AG10803 (cell line): ENCODE measurements around the gene AMDHD2.

ENCODE experiments used
- DNase-seq: peaks from one replicate; pipeline ENCODE4 v3.0.0; 2010; ENCODE audit warnings: low read depth
- H3K4me3 ChIP-seq: 2 replicates; pipeline ENCODE4 v1.5.1; 2011; ENCODE audit warnings: mild to moderate bottlenecking, low read length, control low read depth
- TF ChIP-seq, protein P1 (sequence below): conservative IDR thresholded peaks from 2 replicates; pipeline ENCODE4 v1.5.1; 2011; ENCODE audit warnings: mild to moderate bottlenecking, low read length, control low read depth, inconsistent platforms

The AMDHD2 gene

DNA sequence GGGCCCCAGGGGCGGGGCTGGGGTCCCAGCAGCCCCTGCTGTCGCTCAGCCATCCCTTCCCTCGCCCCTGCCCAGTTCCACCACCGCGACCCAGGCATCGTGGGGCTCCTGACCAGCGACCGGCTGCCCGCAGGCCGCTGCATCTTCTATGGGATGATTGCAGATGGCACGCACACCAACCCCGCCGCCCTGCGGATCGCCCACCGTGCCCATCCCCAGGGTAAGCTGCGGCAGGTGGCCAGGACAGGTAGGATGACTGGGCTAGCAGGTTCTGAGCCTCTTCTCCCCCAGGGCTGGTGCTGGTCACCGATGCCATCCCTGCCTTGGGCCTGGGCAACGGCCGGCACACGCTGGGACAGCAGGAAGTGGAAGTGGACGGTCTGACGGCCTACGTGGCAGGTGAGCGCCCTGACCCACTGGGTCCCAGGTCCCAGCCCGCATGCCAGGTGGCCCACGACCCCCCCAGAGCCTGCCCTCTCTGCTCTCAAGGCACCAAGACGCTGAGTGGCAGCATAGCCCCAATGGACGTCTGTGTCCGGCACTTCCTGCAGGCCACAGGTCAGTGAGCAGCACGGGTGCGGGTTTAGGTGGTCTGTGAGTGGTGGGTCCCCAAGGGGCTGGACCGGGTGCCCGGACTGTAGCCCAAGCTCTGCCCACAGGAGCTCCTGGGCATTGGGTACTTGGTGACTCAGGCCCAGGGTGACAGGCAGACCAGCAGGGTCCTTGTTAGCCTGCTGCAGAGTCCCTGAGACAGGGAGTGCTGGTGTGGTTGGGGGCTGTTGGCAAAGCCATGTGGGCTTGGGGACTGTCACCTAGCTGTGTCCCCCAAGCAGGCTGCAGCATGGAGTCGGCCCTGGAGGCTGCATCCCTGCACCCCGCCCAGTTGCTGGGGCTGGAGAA, 8.2 kb downstream of the AMDHD2 start:
- DNase-seq, result no peak
- no peak overlapping the region for H3K4me3 ChIP-seq
- TF ChIP-seq, protein P1, sequence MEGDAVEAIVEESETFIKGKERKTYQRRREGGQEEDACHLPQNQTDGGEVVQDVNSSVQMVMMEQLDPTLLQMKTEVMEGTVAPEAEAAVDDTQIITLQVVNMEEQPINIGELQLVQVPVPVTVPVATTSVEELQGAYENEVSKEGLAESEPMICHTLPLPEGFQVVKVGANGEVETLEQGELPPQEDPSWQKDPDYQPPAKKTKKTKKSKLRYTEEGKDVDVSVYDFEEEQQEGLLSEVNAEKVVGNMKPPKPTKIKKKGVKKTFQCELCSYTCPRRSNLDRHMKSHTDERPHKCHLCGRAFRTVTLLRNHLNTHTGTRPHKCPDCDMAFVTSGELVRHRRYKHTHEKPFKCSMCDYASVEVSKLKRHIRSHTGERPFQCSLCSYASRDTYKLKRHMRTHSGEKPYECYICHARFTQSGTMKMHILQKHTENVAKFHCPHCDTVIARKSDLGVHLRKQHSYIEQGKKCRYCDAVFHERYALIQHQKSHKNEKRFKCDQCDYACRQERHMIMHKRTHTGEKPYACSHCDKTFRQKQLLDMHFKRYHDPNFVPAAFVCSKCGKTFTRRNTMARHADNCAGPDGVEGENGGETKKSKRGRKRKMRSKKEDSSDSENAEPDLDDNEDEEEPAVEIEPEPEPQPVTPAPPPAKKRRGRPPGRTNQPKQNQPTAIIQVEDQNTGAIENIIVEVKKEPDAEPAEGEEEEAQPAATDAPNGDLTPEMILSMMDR, result no peak

DNA sequence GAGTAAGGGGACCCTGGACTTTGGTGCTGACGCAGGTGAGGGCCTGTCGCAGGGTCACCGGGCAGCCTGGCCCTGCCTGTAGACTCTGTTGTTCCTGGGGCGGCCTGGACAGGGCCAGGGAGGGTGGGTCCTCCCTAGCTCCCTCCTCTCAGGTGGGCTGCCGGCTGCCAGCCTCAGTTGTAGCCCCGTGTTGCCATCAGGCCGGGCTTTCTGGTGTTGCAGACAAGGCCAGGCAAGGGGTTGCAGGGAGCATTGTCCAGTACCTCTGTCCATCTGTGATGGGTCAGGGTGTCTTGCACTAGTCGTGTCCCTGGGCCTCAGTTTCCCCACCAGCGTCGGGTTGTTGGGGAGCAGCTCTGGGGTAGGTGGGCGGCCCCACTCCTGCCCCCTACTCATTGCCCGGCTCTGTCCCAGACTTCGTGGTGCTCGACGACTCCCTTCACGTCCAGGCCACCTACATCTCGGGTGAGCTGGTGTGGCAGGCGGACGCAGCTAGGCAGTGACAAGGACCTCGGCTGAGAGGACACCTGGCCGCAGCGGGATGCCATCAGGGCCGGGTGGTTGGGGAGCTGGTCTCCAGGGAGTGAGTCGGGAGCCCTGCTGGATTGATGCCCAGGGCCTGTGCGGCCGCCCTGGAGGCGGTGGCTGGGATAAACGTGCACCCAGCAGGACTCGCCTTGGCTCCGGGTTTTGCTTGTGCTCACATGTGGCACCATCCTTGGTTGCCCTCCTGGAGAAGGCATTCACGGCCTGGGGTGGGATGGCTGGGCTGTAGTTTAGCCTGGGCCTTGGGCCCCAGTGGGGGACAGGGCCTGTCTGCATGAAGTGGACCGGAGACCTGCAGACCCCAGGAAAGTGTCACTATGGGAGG, 9.1 kb downstream of the AMDHD2 start:
- H3K4me3 ChIP-seq, result no peak overlapping the region
- TF ChIP-seq, protein P1, result no peak
- no peak for DNase-seq

DNA sequence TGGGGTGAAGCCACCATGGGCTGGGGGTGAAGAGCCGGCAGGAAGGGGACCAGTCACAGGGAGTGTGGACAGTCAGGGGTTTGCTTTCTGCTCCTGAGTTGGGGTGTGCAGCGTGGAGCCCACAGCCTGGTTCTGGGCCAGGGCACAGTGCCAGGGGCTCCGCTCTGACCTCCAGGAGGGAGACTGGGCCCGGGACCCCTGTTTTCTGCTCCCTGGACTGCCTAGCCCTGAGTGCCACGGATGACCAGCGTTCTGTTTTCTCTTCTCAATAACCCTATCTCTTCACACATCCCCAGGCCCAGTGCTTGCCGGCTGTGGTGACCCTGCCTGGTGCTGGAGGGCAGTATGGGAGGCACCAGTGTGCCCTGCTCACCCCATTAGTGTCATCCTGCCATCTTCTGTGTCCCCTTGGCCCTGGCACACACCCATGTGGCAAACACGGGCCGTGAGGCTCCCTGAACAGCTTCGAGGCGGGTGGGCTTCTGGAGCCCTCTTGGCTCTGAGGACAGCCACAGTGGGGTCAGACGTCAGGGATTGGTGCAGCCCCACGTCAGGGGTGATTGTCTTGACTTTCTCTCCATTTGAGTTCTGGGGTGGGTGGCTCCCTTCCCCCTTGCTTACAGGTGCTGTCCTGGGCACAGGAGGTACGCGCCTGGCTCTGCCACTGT, 9.9 kb downstream of the AMDHD2 start:
- TF ChIP-seq, protein P1, result no peak
- DNase-seq, result no peak
- no peak overlapping the region for H3K4me3 ChIP-seq

DNA sequence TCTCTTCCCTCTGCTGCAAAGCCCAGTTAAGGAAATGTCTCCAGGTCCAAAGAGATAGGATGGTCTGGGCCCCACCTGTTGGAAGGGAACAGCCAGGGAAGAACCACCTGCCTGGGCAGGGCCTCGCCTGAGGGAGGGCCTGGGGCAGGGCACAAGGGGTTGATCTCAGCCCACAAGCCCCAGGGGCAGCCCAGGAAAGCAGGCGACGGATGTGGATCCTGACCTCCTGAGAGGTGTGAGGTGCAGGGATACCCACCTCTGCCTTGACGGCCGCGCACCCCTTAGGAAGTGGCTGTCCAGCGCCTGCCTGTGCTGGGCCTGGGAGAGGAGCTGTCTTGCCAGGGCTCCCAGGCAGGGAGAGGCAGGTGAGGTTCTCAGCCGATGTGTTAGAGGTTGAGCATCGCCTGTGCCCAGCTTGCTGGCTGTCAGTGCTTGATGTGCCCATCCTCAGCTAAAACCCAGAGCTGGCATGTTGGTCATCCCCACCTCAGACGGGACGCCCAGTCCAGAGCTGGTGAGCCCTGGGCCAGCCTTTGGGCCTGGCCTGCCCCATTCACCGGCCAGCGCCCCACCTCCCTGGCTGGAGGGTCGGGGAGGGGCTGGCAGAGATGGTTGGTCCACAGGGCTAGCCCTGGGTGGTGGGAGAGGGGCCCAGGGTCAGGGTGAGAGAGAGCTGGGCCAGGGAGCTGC, 10.6 kb downstream of the AMDHD2 start:
- TF ChIP-seq, protein P1, result no peak
- no peak for DNase-seq
- H3K4me3 ChIP-seq, result no peak overlapping the region

DNA sequence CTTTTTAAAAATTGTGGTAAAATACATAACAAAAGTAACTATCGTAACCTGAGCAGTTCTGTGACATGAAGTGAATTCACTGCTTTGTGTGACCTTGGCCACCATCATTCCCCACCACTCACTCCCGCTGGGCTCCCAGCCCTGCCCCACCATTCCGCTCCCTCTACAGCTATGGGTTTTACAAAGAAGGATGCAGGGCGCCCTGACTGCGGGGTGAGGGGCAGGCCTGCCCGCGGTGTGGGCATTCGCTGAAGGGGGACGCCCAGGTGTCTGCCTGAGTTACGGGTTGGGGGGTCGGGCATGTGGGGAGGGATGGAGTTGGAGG, 11.2 kb downstream of the AMDHD2 start, which contains the start of gene CEMP1:
TSS of gene CEMP1 (minus strand) at position 38 of the 325 bp plus-strand sequence. CDS start 335 bp downstream, outside the sequence.
- DNase-seq, result no peak
- TF ChIP-seq, protein P1, result no peak
- peak within 1 kb of the TSS; percentile 76 for H3K4me3 ChIP-seq

DNA sequence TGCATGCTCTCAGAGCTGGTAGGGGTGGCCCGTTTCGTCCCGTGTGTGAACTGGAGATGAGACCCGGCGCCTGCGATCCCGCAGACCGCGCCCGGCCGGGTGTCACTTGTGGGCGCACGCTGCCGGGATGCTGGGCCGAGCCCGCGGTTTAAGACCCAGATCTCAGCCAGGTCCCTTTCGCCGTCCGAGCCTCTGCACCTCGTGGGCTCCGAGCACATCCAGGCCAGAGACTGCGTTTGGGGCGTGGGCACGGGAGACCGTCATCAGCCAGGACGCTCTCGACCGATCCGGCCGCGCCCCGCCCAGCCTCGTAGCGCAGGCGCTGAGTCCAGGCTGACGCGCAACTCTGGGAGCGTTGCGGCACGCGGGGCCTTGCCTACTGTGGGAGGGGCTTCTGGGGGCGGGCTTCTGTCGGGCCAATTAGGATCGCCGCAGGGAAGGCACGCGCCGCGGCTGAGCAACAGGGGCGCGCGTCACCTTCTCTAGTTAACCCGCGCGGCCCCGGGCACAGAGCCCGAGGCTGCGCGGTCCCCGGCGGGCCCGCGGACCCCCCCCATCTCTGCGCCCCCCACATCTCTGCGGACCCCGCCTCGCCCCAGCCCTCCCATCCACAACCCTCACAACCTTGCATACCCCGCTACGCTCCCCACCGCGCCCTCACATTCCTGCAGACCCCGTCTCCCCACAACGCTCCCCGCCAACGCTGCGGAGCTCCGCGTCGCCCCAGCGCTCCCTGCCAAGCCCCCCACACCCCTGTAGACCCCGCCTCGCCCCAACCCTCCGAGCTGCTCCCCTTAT, 11.7 kb downstream of the AMDHD2 start:
- TF ChIP-seq, protein P1, result no peak
- peak overlapping the region; percentile 76 for H3K4me3 ChIP-seq
- DNase-seq, result peak; percentile 96
